Endodermal cell (in vitro differentiated cells): ENCODE measurements around the gene TNFSF12. TPM values are rescaled to one million over a fixed set of nuclear protein-coding genes. Genes with fewer than 3 reads are reported as not detected.

ENCODE experiments used
- DNase-seq: peaks from one replicate; pipeline ENCODE4 v3.0.0-alpha.2; 2017
- H3K27ac ChIP-seq: 2 replicates; pipeline ENCODE4 v1.5.1; 2013; ENCODE audit warnings: mild to moderate bottlenecking, low read depth, low read length, moderate library complexity
- H3K27me3 ChIP-seq: 2 replicates; pipeline ENCODE4 v1.6.1; 2013; ENCODE audit warnings: mild to moderate bottlenecking, low read length, moderate library complexity; ENCODE audit not compliant: insufficient read depth, control insufficient read depth, poor library complexity, severe bottlenecking
- H3K36me3 ChIP-seq: 2 replicates; pipeline ENCODE4 v1.7.0; 2013; ENCODE audit warnings: mild to moderate bottlenecking, low read length, moderate library complexity; ENCODE audit not compliant: control insufficient read depth, insufficient read depth
- H3K4me1 ChIP-seq: one replicate; pipeline ENCODE4 v1.7.0; 2013; ENCODE audit warnings: low read length; ENCODE audit not compliant: control insufficient read depth, insufficient read depth
- H3K4me3 ChIP-seq: 2 replicates; pipeline ENCODE4 v1.5.1; 2013; ENCODE audit warnings: mild to moderate bottlenecking, low read length, moderate library complexity
- H3K9ac ChIP-seq: 2 replicates; pipeline ENCODE4 v1.6.1; 2013; ENCODE audit warnings: mild to moderate bottlenecking, low read length, moderate library complexity; ENCODE audit not compliant: poor library complexity, severe bottlenecking; ENCODE audit errors: extremely low read depth
- H3K9me3 ChIP-seq: 2 replicates; pipeline ENCODE4 v1.6.1; 2013; ENCODE audit warnings: mild to moderate bottlenecking, low read length, moderate library complexity; ENCODE audit not compliant: control insufficient read depth
- H3K27ac Mint-ChIP-seq: 2 replicates; pipeline ENCODE4 v1.8.0; 2020; ENCODE audit warnings: mixed read lengths
- H3K27me3 Mint-ChIP-seq: 2 replicates; pipeline ENCODE4 v1.8.0; 2021; ENCODE audit warnings: mild to moderate bottlenecking, mixed read lengths; ENCODE audit not compliant: insufficient read depth
- H3K36me3 Mint-ChIP-seq: 2 replicates; pipeline ENCODE4 v1.8.0; 2020; ENCODE audit warnings: low read depth, mixed read lengths
- H3K4me1 Mint-ChIP-seq: 2 replicates; pipeline ENCODE4 v1.8.0; 2020; ENCODE audit warnings: mixed read lengths
- H3K4me3 Mint-ChIP-seq: 2 replicates; pipeline ENCODE4 v1.8.0; 2020; ENCODE audit warnings: mild to moderate bottlenecking, moderate library complexity, mixed read lengths
- H3K9me3 Mint-ChIP-seq: 2 replicates; pipeline ENCODE4 v1.8.0; 2020; ENCODE audit warnings: mild to moderate bottlenecking, mixed read lengths
- WGBS, 2 experiments: methylation state at CpG; one replicate each; pipeline versions ENCODE4 v1.1.5 to v1.1.7; 2013; ENCODE audit warnings: missing lambda C conversion rate in 2 of 2, mixed read lengths in 1 of 2; ENCODE audit not compliant: insufficient coverage in 1 of 2, insufficient read length in 1 of 2; 5-methylcytosine and 5-hydroxymethylcytosine counted together
- total RNA-seq, 2 donors: library from RNA; stranded (reverse); fragmentation: NEBNext Ultra II Directional in 1 of 2; extraction: Animal tissue kit (Norgen Biotek cat#: 25700) in 1 of 2; gene quantifications; 2 replicates in 1 of 2; 3 replicates in 1 of 2; pipeline ENCODE4 v1.2.1, GENCODE V29; 2021
- TF ChIP-seq, protein P1 (sequence below): fragments of 200-600 bp; sonication (generic); conservative IDR thresholded peaks from 2 replicates; pipeline ENCODE4 v1.5.0; 2021; ENCODE audit warnings: antibody characterized with exemption, mild to moderate bottlenecking

The TNFSF12 gene
- total RNA-seq, 2 donors from 2014 or later: 8.3 to 8.4 TPM

DNA sequence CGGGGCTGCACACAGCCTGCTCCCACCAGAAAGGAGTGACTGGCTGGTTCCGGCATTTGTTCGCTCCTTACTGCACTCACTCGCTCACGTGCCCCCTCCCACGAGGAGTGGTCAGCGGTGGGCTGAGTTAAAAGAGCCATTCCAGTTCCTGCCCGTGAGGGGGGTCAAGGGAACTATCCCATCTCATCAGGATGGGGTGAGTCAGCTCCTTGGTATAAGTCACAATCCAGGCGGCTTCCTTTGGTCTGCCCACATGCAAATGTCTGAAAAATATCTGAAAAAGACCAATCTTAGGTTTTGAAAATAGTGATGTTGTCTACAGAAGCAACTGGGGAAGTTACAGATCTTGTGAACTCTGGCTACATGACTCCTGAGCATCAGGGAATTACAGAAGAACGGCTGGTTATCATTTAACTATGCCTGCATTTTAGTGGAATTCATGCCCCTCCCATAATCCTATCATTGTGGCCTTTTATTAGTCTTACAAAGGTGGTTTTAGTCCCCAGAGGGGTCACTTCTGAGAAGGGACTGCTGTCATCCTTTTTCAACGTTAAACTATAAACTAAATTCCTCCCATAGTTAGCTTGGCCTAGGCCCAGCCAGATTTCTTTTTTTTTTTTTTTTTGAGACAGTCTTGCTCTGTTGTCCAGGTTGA, 9.8 kb upstream of the TNFSF12 start:
- no peak overlapping the region for H3K4me3 Mint-ChIP-seq
- DNase-seq: no peak
- H3K27me3 Mint-ChIP-seq: peaks cover 24% of the 10 kb centered on the region
- no peak overlapping the region for H3K9ac ChIP-seq
- peaks cover 21% of the 10 kb centered on the region for H3K9me3 Mint-ChIP-seq
- TF ChIP-seq, protein P1, sequence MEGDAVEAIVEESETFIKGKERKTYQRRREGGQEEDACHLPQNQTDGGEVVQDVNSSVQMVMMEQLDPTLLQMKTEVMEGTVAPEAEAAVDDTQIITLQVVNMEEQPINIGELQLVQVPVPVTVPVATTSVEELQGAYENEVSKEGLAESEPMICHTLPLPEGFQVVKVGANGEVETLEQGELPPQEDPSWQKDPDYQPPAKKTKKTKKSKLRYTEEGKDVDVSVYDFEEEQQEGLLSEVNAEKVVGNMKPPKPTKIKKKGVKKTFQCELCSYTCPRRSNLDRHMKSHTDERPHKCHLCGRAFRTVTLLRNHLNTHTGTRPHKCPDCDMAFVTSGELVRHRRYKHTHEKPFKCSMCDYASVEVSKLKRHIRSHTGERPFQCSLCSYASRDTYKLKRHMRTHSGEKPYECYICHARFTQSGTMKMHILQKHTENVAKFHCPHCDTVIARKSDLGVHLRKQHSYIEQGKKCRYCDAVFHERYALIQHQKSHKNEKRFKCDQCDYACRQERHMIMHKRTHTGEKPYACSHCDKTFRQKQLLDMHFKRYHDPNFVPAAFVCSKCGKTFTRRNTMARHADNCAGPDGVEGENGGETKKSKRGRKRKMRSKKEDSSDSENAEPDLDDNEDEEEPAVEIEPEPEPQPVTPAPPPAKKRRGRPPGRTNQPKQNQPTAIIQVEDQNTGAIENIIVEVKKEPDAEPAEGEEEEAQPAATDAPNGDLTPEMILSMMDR: no peak
- no peaks in the 10 kb centered on the region for H3K36me3 Mint-ChIP-seq
- H3K27me3 ChIP-seq: peaks cover 12% of the 10 kb centered on the region
- H3K27ac Mint-ChIP-seq: no peak overlapping the region
- H3K4me1 ChIP-seq: no peaks in the 10 kb centered on the region
- peaks cover 11% of the 10 kb centered on the region for H3K9me3 ChIP-seq
- no peaks in the 10 kb centered on the region for H3K36me3 ChIP-seq
- 64 to 82% methylated on average over 7 to 11 of the region's 11 CpGs for WGBS, 2 experiments
- H3K4me3 ChIP-seq: no peak overlapping the region
- no peaks in the 10 kb centered on the region for H3K4me1 Mint-ChIP-seq
- no peak overlapping the region for H3K27ac ChIP-seq

DNA sequence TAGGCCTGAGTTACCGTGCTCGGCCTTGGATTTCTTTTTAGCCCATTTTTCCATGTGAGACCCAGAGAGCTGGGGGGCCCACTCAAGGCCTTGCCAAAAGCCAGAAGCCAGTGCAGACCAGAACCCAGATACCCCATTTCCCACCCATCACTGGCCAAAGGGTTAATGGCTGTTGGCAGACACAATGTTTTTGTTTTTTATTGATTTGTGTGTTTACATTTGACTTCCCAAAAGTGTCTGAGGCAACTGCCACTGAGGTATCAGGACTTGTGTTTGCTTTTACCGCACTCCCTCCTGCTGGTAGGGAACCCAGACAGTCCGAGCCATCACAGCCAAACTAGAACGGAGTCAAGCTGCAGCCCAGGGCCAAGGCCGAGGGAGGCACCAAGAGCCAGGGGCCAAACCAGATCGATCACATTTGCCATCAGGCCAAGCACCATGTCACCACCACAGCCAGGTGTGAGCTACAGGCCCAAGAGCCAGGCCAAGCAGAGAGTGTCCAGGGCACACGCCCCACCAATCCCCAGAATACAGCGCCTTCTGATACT, 7.7 kb upstream of the TNFSF12 start:
- H3K27me3 ChIP-seq: peaks cover 12% of the 10 kb centered on the region
- peaks cover 21% of the 10 kb centered on the region for H3K9me3 Mint-ChIP-seq
- no peaks in the 10 kb centered on the region for H3K4me1 ChIP-seq
- H3K4me3 Mint-ChIP-seq: no peak overlapping the region
- H3K9me3 ChIP-seq: peaks cover 11% of the 10 kb centered on the region
- 96 to 100% methylated on average over 6 to 9 of the region's 9 CpGs for WGBS, 2 experiments
- DNase-seq: no peak
- no peaks in the 10 kb centered on the region for H3K36me3 ChIP-seq
- H3K36me3 Mint-ChIP-seq: no peaks in the 10 kb centered on the region
- no peak overlapping the region for H3K27ac ChIP-seq
- no peak overlapping the region for H3K4me3 ChIP-seq
- peaks cover 20% of the 10 kb centered on the region for H3K27me3 Mint-ChIP-seq
- H3K4me1 Mint-ChIP-seq: no peaks in the 10 kb centered on the region
- TF ChIP-seq, protein P1: no peak
- no peak overlapping the region for H3K27ac Mint-ChIP-seq
- H3K9ac ChIP-seq: no peak overlapping the region

DNA sequence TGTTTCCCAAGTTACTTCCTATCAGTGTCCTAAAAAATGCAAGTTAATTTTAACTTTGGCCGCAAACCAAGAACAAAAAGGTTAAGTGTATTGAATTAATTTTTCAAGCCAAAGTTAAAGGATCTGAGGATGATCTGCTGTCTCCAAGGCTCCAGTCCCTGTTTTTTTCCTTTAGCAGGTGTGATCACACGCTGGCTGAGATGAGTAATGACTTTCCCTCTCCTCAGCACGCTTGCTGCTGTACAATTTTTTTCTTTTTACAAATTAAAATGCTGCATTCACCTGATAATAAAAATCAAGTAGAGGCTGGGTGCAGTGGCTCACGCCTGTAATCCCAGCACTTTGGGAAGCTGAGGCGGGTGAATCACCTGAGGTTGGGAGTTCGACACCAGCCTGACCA, 3.9 kb upstream of the TNFSF12 start:
- Histone ChIP-seq H3K27ac (no peak overlapping the region), H3K9me3 (no peaks in the 10 kb centered on the region), H3K4me3 (no peak overlapping the region), H3K9ac (no peak overlapping the region), H3K27me3 (peaks cover 12% of the 10 kb centered on the region), H3K4me1 (no peaks in the 10 kb centered on the region), H3K36me3 (no peaks in the 10 kb centered on the region)
- 72 to 82% methylated on average over 5 to 6 of the region's 6 CpGs for WGBS, 2 experiments
- Mint-ChIP-seq H3K36me3 (no peaks in the 10 kb centered on the region), H3K4me1 (peaks cover 3% of the 10 kb centered on the region), H3K27ac (no peak overlapping the region), H3K27me3 (peaks cover 29% of the 10 kb centered on the region), H3K9me3 (no peaks in the 10 kb centered on the region), H3K4me3 (no peak overlapping the region)
- no peak for DNase-seq
- TF ChIP-seq, protein P1: no peak
